ENCODE results near the gene MGRN1. TPM values are rescaled to one million over a fixed set of nuclear protein-coding genes. Genes with fewer than 3 reads are reported as not detected.

Gene MGRN1
- total RNA-seq, 4 donors from 2014 or later: 30.8 to 58.2 (median 44.8) TPM

GRCh38 chr16:4641895-4642294 is 17.3 kb downstream of the MGRN1 start:
- TF ChIP-seq POLR2A (IDR thresholded peaks at IDR 0.05): no peak
- TF ChIP-seq EP300 (IDR thresholded peaks at IDR 0.05): no peak
- TF ChIP-seq, protein P1, sequence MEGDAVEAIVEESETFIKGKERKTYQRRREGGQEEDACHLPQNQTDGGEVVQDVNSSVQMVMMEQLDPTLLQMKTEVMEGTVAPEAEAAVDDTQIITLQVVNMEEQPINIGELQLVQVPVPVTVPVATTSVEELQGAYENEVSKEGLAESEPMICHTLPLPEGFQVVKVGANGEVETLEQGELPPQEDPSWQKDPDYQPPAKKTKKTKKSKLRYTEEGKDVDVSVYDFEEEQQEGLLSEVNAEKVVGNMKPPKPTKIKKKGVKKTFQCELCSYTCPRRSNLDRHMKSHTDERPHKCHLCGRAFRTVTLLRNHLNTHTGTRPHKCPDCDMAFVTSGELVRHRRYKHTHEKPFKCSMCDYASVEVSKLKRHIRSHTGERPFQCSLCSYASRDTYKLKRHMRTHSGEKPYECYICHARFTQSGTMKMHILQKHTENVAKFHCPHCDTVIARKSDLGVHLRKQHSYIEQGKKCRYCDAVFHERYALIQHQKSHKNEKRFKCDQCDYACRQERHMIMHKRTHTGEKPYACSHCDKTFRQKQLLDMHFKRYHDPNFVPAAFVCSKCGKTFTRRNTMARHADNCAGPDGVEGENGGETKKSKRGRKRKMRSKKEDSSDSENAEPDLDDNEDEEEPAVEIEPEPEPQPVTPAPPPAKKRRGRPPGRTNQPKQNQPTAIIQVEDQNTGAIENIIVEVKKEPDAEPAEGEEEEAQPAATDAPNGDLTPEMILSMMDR (IDR thresholded peaks at IDR 0.05): no peak
- TF ChIP-seq POLR2AphosphoS5 (IDR thresholded peaks at IDR 0.05): no peak
- Histone ChIP-seq H3K36me3 (peaks cover 5% of the 10 kb centered on the region), H3K27me3 (no peaks in the 10 kb centered on the region), H3K9me3 (no peaks in the 10 kb centered on the region), H3K4me1 (peaks cover 27% of the 10 kb centered on the region), H3K27ac (no peak overlapping the region), H3K4me3 (no peak overlapping the region)
- DNase-seq (ENCODE audit: low spot score in 2 of 2): no peak
- WGBS: 91% methylated on average over 14 of the region's 14 CpGs

DNA sequence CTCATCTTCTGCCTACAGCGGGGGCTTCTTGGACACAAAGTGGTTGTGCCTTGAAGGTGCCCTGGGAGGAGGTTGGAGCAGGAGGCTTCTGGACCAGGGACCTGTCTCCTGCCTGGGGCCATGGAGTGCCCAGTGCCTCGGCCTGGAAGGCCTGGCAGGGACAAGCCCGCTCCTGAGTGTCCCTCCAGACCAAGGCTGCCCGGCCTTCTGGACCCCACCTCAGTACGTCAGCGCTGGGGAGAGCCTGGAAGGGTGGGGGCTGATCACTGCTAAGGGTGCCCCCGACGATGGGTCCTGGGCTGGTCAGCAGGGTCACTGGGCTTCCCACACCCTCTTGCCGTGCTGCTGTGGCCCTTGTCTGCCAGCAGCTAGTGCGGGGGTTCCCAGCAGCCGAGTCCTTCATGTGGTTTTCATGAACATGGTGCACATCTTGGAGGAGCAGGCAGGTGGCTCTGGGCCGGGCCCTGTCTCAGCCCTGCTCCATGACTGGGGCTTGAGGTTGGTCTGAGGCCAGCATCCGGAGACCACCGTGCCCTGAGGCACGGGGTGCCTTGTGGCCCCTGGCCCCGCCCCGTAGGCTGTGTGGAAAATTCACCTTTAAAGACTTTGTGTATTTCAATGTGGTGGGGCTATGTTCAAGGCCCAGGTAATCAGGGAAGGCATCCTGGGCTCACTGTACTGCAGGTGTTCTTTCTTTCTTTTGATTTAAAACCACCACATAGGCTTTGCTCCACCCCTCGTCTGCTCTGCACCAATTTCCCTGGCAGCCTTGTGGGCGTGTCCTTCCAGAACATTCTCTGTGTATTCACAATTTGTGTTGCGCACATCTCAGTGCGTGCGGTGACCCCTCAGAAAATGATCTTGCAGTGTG is 22.4 kb downstream of the MGRN1 start:
- Histone ChIP-seq H3K36me3 (peaks cover 21% of the 10 kb centered on the region), H3K4me3 (no peak overlapping the region), H3K9me3 (no peaks in the 10 kb centered on the region), H3K27me3 (no peaks in the 10 kb centered on the region), H3K4me1 (peaks cover 4% of the 10 kb centered on the region), H3K27ac (no peak overlapping the region)
- WGBS: 92% methylated on average over 15 of the region's 22 CpGs
- TF ChIP-seq POLR2A (IDR thresholded peaks at IDR 0.05) (no peak), POLR2AphosphoS5 (IDR thresholded peaks at IDR 0.05) (no peak), EP300 (IDR thresholded peaks at IDR 0.05) (no peak)
- TF ChIP-seq, protein P1 (IDR thresholded peaks at IDR 0.05): no peak
- no peak for DNase-seq (ENCODE audit: low spot score in 2 of 2)

DNA sequence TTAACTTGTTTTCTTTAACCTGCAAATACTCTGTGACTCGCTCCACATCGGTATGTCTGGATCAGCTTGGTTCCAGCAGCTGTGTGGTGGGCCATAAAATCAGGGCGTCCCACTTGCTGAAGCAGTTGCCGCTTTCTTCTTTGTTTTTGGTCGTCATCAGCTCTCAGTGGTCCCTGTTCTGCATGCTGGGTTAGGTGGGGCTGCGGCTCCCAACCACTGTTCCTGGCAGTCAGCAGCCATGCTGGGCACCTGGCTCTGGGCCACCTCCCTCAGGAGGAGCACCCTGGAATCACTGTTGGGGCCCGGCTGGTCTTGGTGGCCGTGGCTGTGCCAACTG is 23.0 kb downstream of the MGRN1 start:
- Histone ChIP-seq H3K9me3 (no peaks in the 10 kb centered on the region), H3K27ac (no peak overlapping the region), H3K36me3 (peaks cover 28% of the 10 kb centered on the region), H3K27me3 (no peaks in the 10 kb centered on the region), H3K4me1 (peaks cover 4% of the 10 kb centered on the region), H3K4me3 (no peak overlapping the region)
- DNase-seq (ENCODE audit: low spot score in 2 of 2): no peak
- TF ChIP-seq, protein P1 (IDR thresholded peaks at IDR 0.05): no peak
- TF ChIP-seq EP300 (IDR thresholded peaks at IDR 0.05) (no peak), POLR2A (IDR thresholded peaks at IDR 0.05) (no peak), POLR2AphosphoS5 (IDR thresholded peaks at IDR 0.05) (no peak)
- WGBS: 94% methylated on average over 7 of the region's 8 CpGs

DNA sequence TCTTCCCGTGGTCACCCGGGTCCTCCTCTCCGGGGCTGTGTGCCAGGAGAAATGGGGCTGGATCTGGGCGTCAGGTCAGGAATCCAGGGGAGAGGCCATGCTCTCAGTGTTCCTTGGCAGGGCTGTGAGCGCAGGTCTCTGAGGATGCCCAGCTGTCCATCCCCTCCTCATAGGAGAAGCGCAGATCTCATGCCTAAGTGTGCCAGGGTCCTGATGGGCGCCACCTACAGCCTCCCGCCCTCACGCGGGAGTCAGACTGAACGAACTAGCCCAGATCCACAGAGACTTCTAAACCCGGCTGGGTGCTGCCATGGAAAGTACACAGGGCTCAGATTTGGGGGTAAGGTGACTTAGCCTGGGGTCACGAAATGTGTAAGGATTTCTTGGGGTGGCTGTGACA is 24.3 kb downstream of the MGRN1 start:
- Histone ChIP-seq H3K4me3 (no peak overlapping the region), H3K36me3 (peaks cover 40% of the 10 kb centered on the region), H3K9me3 (no peaks in the 10 kb centered on the region), H3K27ac (no peak overlapping the region), H3K4me1 (peaks cover 4% of the 10 kb centered on the region), H3K27me3 (no peaks in the 10 kb centered on the region)
- TF ChIP-seq POLR2A (IDR thresholded peaks at IDR 0.05) (no peak), POLR2AphosphoS5 (IDR thresholded peaks at IDR 0.05) (no peak)
- TF ChIP-seq, protein P1 (IDR thresholded peaks at IDR 0.05): no peak
- no peak for DNase-seq (ENCODE audit: low spot score in 2 of 2)
- 88% methylated on average over 13 of the region's 13 CpGs for WGBS

- Histone ChIP-seq H3K36me3 (peaks cover 49% of the 10 kb centered on the region), H3K4me1 (peaks cover 4% of the 10 kb centered on the region), H3K27me3 (no peaks in the 10 kb centered on the region), H3K4me3 (no peak overlapping the region), H3K27ac (no peak overlapping the region), H3K9me3 (no peaks in the 10 kb centered on the region)
- 89% methylated on average over 25 of the region's 25 CpGs for WGBS
- TF ChIP-seq, protein P1 (IDR thresholded peaks at IDR 0.05): no peak
- no peak for TF ChIP-seq EP300 (IDR thresholded peaks at IDR 0.05)
- no peak for TF ChIP-seq POLR2AphosphoS5 (IDR thresholded peaks at IDR 0.05)
- TF ChIP-seq POLR2A (IDR thresholded peaks at IDR 0.05): no peak
- DNase-seq (ENCODE audit: low spot score in 2 of 2): no peak
These were observed 25.3 kb downstream of the MGRN1 start for GRCh38 chr16:4649744-4650442.
